HepG2 (cell line): ENCODE results near the gene CPZ. TPM values are rescaled to one million over a fixed set of nuclear protein-coding genes. Genes with fewer than 3 reads are reported as not detected.
A peak's percentile ranks its signal among the peaks of the same experiment; 100 is the strongest.

Experiments
- CHD4 ChIP-seq: fragments of 200-600 bp; sonication (generic); IDR thresholded peaks from 2 replicates; pipeline ENCODE4 v1.7.0; 2017; ENCODE audit warnings: mild to moderate bottlenecking, low read length, borderline replicate concordance
- ELF3 ChIP-seq: IDR thresholded peaks from 2 replicates; pipeline ENCODE4 v1.6.1; 2016; ENCODE audit warnings: missing genetic modification reagents, missing compliant biosample characterization
- GZF1 ChIP-seq: sonication (generic); formaldehyde crosslinking; IDR thresholded peaks from 2 replicates; pipeline ENCODE4 v1.5.1; 2020; ENCODE audit warnings: mild to moderate bottlenecking, missing genetic modification reagents
- HNRNPUL1 ChIP-seq: fragments of 200-400 bp; formaldehyde crosslinking; IDR thresholded peaks from 2 replicates; pipeline ENCODE4 v1.6.1; 2017; ENCODE audit warnings: low read depth, mild to moderate bottlenecking, low read length, moderate library complexity
- IKZF4 ChIP-seq: sonication (generic); formaldehyde crosslinking; IDR thresholded peaks from 2 replicates; pipeline ENCODE4 v1.5.1; 2020; ENCODE audit warnings: borderline replicate concordance, mild to moderate bottlenecking, low read depth, missing genetic modification reagents; ENCODE audit errors: not compliant biosample characterization
- KAT7 ChIP-seq: IDR thresholded peaks from 2 replicates; pipeline ENCODE4 v1.6.1; 2018; ENCODE audit warnings: borderline replicate concordance, missing compliant biosample characterization
- KLF9 ChIP-seq: IDR thresholded peaks from 2 replicates; pipeline ENCODE4 v1.6.1; 2016; ENCODE audit warnings: low read depth
- NCOR1 ChIP-seq: fragments of 200-600 bp; sonication (generic); IDR thresholded peaks from 2 replicates; pipeline ENCODE4 v1.7.0; 2017; ENCODE audit warnings: antibody characterized with exemption, low read length, borderline replicate concordance
- NR3C1 ChIP-seq: sonication (generic); formaldehyde crosslinking; IDR thresholded peaks from 2 replicates; pipeline ENCODE4 v1.4.0; 2020; ENCODE audit warnings: missing genetic modification reagents
- RBM22 ChIP-seq: fragments of 200-400 bp; formaldehyde crosslinking; optimal IDR thresholded peaks from 2 replicates; pipeline ENCODE3; 2017; ENCODE audit warnings: mild to moderate bottlenecking, low read length, moderate library complexity
- SKI ChIP-seq: fragments of 450-650 bp; IDR thresholded peaks from one replicate; pipeline ENCODE4 v1.6.1; 2018; ENCODE audit warnings: mild to moderate bottlenecking; ENCODE audit not compliant: partially characterized antibody
- SOX13 ChIP-seq, 3 experiments: fragments of 450-650 bp in 1 of 3; sonication (generic) in 1 of 3; formaldehyde crosslinking in 1 of 3; IDR thresholded peaks in 2 of 3; conservative IDR thresholded peaks in 1 of 3; 2 replicates each; pipeline versions ENCODE4 v1.5.0 to v1.6.1; 2016 to 2020; ENCODE audit warnings: antibody characterized with exemption in 1 of 3, mild to moderate bottlenecking in 1 of 3, missing compliant biosample characterization in 1 of 3, missing genetic modification reagents in 1 of 3, moderate library complexity in 1 of 3
- TOPORS ChIP-seq: sonication (generic); formaldehyde crosslinking; IDR thresholded peaks from 2 replicates; pipeline ENCODE4 v1.8.0; 2023; ENCODE audit warnings: mild to moderate bottlenecking, missing genetic modification reagents
- XRCC5 ChIP-seq: fragments of 200-400 bp; formaldehyde crosslinking; optimal IDR thresholded peaks from 2 replicates; pipeline ENCODE3; 2017; ENCODE audit warnings: mild to moderate bottlenecking, low read length
- ZBTB3 ChIP-seq: sonication (generic); formaldehyde crosslinking; IDR thresholded peaks from 2 replicates; pipeline ENCODE4 v1.4.0; 2020; ENCODE audit warnings: low read depth, mild to moderate bottlenecking, moderate library complexity, missing genetic modification reagents, borderline replicate concordance
- ZFP62 ChIP-seq: sonication (generic); formaldehyde crosslinking; IDR thresholded peaks from 2 replicates; pipeline ENCODE4 v1.4.0; 2020; ENCODE audit warnings: missing genetic modification reagents
- ZFY ChIP-seq: sonication (generic); formaldehyde crosslinking; IDR thresholded peaks from 2 replicates; pipeline ENCODE4 v1.4.0; 2020; ENCODE audit warnings: missing genetic modification reagents
- ZNF530 ChIP-seq: sonication (generic); formaldehyde crosslinking; IDR thresholded peaks from 2 replicates; pipeline ENCODE4 v1.5.0; 2020; ENCODE audit warnings: low read depth, mild to moderate bottlenecking, missing genetic modification reagents
- ZNF550 ChIP-seq: sonication (generic); formaldehyde crosslinking; IDR thresholded peaks from 2 replicates; pipeline ENCODE4 v1.4.0; 2020; ENCODE audit warnings: mild to moderate bottlenecking, missing genetic modification reagents, borderline replicate concordance
- ZNF552 ChIP-seq: sonication (generic); formaldehyde crosslinking; IDR thresholded peaks from 2 replicates; pipeline ENCODE4 v1.9.0; 2022; ENCODE audit warnings: missing genetic modification reagents, mild to moderate bottlenecking, borderline replicate concordance
- ZNF619 ChIP-seq: sonication (generic); formaldehyde crosslinking; IDR thresholded peaks from 2 replicates; pipeline ENCODE4 v1.4.0; 2020; ENCODE audit warnings: mild to moderate bottlenecking, missing genetic modification reagents
- ZNF724P ChIP-seq: sonication (generic); formaldehyde crosslinking; IDR thresholded peaks from 2 replicates; pipeline ENCODE4 v1.8.0; 2022; ENCODE audit warnings: missing genetic modification reagents, borderline replicate concordance
- ZNF891 ChIP-seq: sonication (generic); formaldehyde crosslinking; IDR thresholded peaks from 2 replicates; pipeline ENCODE4 v1.5.0; 2020; ENCODE audit warnings: mild to moderate bottlenecking, missing genetic modification reagents
- polyA plus RNA-seq, 8 experiments: library from polyadenylated mRNA; depleted of rRNA in 3 of 8; stranded (reverse) in 7 of 8; unstranded in 1 of 8; fragments of >200 nt; fragmentation: Illumina TruSeq in 4 of 8; extraction: Trizol in 4 of 8; gene quantifications; 2 replicates each; pipeline versions ENCODE4 v1.2.1 to v1.2.3, GENCODE V29; 2011 to 2016; ENCODE audit warnings: low read depth in 4 of 8, missing spikeins in 1 of 8, mixed read lengths in 1 of 8; ENCODE audit not compliant: insufficient read depth in 1 of 8
- total RNA-seq, 5 experiments: library from RNA; depleted of rRNA; stranded (reverse); fragments of >200 nt; fragmentation: Illumina TruSeq; extraction: Trizol; gene quantifications; 2 replicates each; pipeline ENCODE4 v1.2.3, GENCODE V29; 2016; ENCODE audit warnings: low read depth in 1 of 5
- TF ChIP-seq, protein P1 (sequence below): sonication (generic); formaldehyde crosslinking; IDR thresholded peaks from 2 replicates; pipeline ENCODE4 v1.5.0; 2020; ENCODE audit warnings: missing genetic modification reagents
- TF ChIP-seq, protein P2 (sequence below): sonication (generic); IDR thresholded peaks from 2 replicates; pipeline ENCODE4 v1.6.1; 2016; ENCODE audit warnings: low read depth, borderline replicate concordance
- TF ChIP-seq, protein P3 (sequence below): sonication (generic); formaldehyde crosslinking; IDR thresholded peaks from 2 replicates; pipeline ENCODE4 v1.4.0; 2020; ENCODE audit warnings: mild to moderate bottlenecking, low read depth, missing genetic modification reagents

CPZ gene
- total and polyA plus RNA-seq, 2 of the 13 experiments (the other 11 are each of a cell fraction or from before 2014, with no cell fraction given) = 0.58 to 0.61 TPM

DNA sequence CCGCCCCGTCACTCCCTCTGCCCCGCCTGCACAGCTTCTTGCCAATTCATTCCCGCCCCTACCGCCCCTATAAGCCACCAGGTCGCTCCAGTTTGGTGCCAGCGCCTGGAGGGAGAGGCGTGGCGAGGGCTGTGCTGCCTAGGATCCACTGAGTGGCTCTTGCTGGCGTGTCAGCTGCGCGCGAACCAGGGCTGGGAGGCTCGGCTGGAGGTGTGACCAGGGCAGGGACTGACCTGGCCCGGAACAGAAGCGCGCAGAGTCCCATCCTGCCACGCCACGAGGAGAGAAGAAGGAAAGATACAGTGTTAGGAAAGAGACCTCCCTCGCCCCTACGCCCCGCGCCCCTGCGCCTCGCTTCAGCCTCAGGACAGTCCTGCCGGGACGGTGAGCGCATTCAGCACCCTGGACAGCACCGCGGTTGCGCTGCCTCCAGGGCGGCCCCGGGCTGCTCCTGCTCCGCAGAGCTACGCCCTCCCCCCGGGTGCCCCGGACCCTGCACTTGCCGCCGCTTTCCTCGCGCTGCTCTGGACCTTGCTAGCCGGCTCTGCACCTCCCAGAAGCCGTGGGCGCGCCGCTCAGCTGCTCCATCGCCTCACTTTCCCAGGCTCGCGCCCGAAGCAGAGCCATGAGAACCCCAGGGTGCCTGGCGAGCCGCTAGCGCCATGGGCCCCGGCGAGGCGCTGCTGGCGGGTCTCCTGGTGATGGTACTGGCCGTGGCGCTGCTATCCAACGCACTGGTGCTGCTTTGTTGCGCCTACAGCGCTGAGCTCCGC is 12.1 kb upstream of the CPZ start, which contains the start of gene GPR78 (continued):
- TF ChIP-seq NCOR1 = no peak
- no peak for TF ChIP-seq CHD4
- TF ChIP-seq, protein P1, sequence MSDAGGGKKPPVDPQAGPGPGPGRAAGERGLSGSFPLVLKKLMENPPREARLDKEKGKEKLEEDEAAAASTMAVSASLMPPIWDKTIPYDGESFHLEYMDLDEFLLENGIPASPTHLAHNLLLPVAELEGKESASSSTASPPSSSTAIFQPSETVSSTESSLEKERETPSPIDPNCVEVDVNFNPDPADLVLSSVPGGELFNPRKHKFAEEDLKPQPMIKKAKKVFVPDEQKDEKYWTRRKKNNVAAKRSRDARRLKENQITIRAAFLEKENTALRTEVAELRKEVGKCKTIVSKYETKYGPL (CRISPR knock-in tag) = peak; percentile 44; the same call in 1 of the 2 replicates
- TF ChIP-seq ZNF724P (CRISPR knock-in tag) = no peak
- TF ChIP-seq SKI = no peak
- peak; percentile 16; the same call in 1 of the 2 replicates for TF ChIP-seq ELF3 (CRISPR knock-in tag)
- no peak for TF ChIP-seq ZNF552 (CRISPR knock-in tag)
- TF ChIP-seq ZNF530 (CRISPR knock-in tag) = no peak
- TF ChIP-seq SOX13 (IDR thresholded peaks at IDR 0.05) = no peak
- TF ChIP-seq SOX13 (CRISPR knock-in tag; conservative IDR thresholded peaks at IDR 0.05 in 1 of 2, IDR thresholded peaks at IDR 0.05 in 1 of 2) = no peak
- TF ChIP-seq RBM22 = no peak
- TF ChIP-seq TOPORS = 0 out of 2 replicates have a peak, but pooled peaks have one; percentile 29
- TF ChIP-seq HNRNPUL1 = no peak
- TF ChIP-seq KAT7 (CRISPR knock-in tag) = no peak
- TF ChIP-seq, protein P2, sequence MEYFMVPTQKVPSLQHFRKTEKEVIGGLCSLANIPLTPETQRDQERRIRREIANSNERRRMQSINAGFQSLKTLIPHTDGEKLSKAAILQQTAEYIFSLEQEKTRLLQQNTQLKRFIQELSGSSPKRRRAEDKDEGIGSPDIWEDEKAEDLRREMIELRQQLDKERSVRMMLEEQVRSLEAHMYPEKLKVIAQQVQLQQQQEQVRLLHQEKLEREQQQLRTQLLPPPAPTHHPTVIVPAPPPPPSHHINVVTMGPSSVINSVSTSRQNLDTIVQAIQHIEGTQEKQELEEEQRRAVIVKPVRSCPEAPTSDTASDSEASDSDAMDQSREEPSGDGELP = no peak
- TF ChIP-seq KLF9 (CRISPR knock-in tag) = no peak
- no peak for TF ChIP-seq ZBTB3 (CRISPR knock-in tag)
- TF ChIP-seq ZNF550 = no peak
- TF ChIP-seq IKZF4 (CRISPR knock-in tag) = peak; percentile 79
- no peak for TF ChIP-seq ZFP62 (CRISPR knock-in tag)
- TF ChIP-seq, protein P3, sequence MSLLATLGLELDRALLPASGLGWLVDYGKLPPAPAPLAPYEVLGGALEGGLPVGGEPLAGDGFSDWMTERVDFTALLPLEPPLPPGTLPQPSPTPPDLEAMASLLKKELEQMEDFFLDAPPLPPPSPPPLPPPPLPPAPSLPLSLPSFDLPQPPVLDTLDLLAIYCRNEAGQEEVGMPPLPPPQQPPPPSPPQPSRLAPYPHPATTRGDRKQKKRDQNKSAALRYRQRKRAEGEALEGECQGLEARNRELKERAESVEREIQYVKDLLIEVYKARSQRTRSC (CRISPR knock-in tag) = no peak
- no peak for TF ChIP-seq NR3C1 (CRISPR knock-in tag)
- TF ChIP-seq GZF1 (CRISPR knock-in tag) = no peak
- peak; percentile 17 for TF ChIP-seq XRCC5
- TF ChIP-seq ZNF619 = no peak
- TF ChIP-seq ZFY (CRISPR knock-in tag) = no peak; the same call in 1 of the 2 replicates
- peak; percentile 80; the same call in 1 of the 2 replicates for TF ChIP-seq ZNF891 (CRISPR knock-in tag)
